GM12878 (cell line): Measurements from ENCODE around the gene PVALEF. TPM values are rescaled to one million over a fixed set of nuclear protein-coding genes. Genes with fewer than 3 reads are reported as not detected.

ENCODE experiments used
- ATAC-seq: fragments of 200-7000 bp; cut with Tn5 transposase; 3 replicates; pipeline ENCODE4 v1.9.1; 2020; ENCODE audit warnings: mild to moderate bottlenecking, moderate library complexity
- BruUV-seq: library from RNA; stranded (reverse); fragments of 400-500 nt; replicated peaks from 2 replicates; lab custom pipeline; 2021; lab: Mats Ljungman, UMichigan
- CTCF ChIA-PET: fragments of 300-600 bp; sonication (Branson Sonifier 250); formaldehyde crosslinking; extraction: SDS; loops from one replicate; lab custom pipeline; 2021; ENCODE audit warnings: inconsistent platforms; lab: Yijun Ruan, JAX
- POLR2A ChIA-PET: fragments of 350-600 bp; formaldehyde crosslinking; extraction: SDS; loops from one replicate; lab custom pipeline; 2021; ENCODE audit warnings: inconsistent platforms; lab: Charles Lee
- RAD21 ChIA-PET: fragments of 300-600 bp; sonication (Branson Sonifier 250); formaldehyde crosslinking; loops from one replicate; lab custom pipeline; 2023; ENCODE audit warnings: antibody characterized with exemption; ENCODE audit not compliant: unreplicated experiment; lab: Charles Lee
- SMC1A ChIA-PET: fragments of 300-600 bp; sonication (Branson Sonifier 250); formaldehyde crosslinking; loops from one replicate; lab custom pipeline; 2023; ENCODE audit not compliant: unreplicated experiment, uncharacterized antibody; lab: Charles Lee
- DNase-seq: peaks from one replicate; pipeline ENCODE4 v3.0.0-alpha.2; 2011; ENCODE audit warnings: low read depth, low spot score
- FAIRE-seq: peaks from 3 replicates; lab custom pipeline; 2011; peaks lifted over from hg19 to GRCh38; lab: Jason Lieb, UNC
- H2AFZ ChIP-seq: 2 replicates; pipeline ENCODE4 v1.6.0; 2011; ENCODE audit warnings: low read depth, low read length, control low read depth; ENCODE audit not compliant: control insufficient read depth
- H3K27ac ChIP-seq: 2 replicates; pipeline ENCODE4 v1.5.1; 2011; ENCODE audit warnings: control low read depth; ENCODE audit not compliant: control insufficient read depth, insufficient read depth
- H3K27me3 ChIP-seq, 2 experiments: replicated peaks in 1 of 2; 2 replicates each; pipeline versions ENCODE4 v1.6.0 to v1.6.1; 2011; ENCODE audit warnings: low read length in 1 of 2; ENCODE audit not compliant: control insufficient read depth in 2 of 2, insufficient read depth in 2 of 2
- H3K36me3 ChIP-seq, 2 experiments: 2 replicates each; pipeline ENCODE4 v1.5.1; 2011; ENCODE audit warnings: low read length in 1 of 2; ENCODE audit not compliant: control insufficient read depth in 2 of 2, insufficient read depth in 2 of 2
- H3K4me1 ChIP-seq: 2 replicates; pipeline ENCODE4 v1.6.1; 2011; ENCODE audit warnings: mild to moderate bottlenecking, low read length, moderate library complexity, mixed read lengths; ENCODE audit not compliant: control insufficient read depth, insufficient read depth
- H3K4me2 ChIP-seq: 2 replicates; pipeline ENCODE4 v1.6.0; 2011; ENCODE audit warnings: control low read depth; ENCODE audit not compliant: control insufficient read depth, insufficient read depth
- H3K4me3 ChIP-seq: fragments of 200-600 bp; sonication (generic); 2 replicates; pipeline ENCODE4 v1.5.1; 2016
- H3K79me2 ChIP-seq: 2 replicates; pipeline ENCODE4 v1.6.0; 2011; ENCODE audit warnings: low read length; ENCODE audit not compliant: control insufficient read depth, insufficient read depth
- H3K9ac ChIP-seq: 2 replicates; pipeline ENCODE4 v1.8.0; 2011; ENCODE audit warnings: low read length, control low read depth, mixed read lengths; ENCODE audit not compliant: control insufficient read depth, insufficient read depth
- H3K9me3 ChIP-seq: replicated peaks from 3 replicates; pipeline ENCODE4 v1.5.1; 2011; ENCODE audit warnings: mild to moderate bottlenecking, low read length; ENCODE audit not compliant: control insufficient read depth, insufficient read depth
- H4K20me1 ChIP-seq: 2 replicates; pipeline ENCODE4 v1.6.0; 2011; ENCODE audit not compliant: control insufficient read depth, insufficient read depth
- CHD2 ChIP-seq: IDR thresholded peaks from 2 replicates; pipeline ENCODE4 v1.6.1; 2011; ENCODE audit warnings: low read depth, low read length, improper control_type of control experiment, borderline replicate concordance
- FOXK2 ChIP-seq: fragments of 450-650 bp; IDR thresholded peaks from 2 replicates; pipeline ENCODE4 v1.6.1; 2017; ENCODE audit warnings: mild to moderate bottlenecking, moderate library complexity
- MEF2A ChIP-seq: IDR thresholded peaks from 2 replicates; pipeline ENCODE4 v1.6.1; 2011; ENCODE audit warnings: low read depth, mild to moderate bottlenecking, low read length, moderate library complexity; ENCODE audit not compliant: insufficient read depth
- MTA2 ChIP-seq: fragments of 450-650 bp; IDR thresholded peaks from 2 replicates; pipeline ENCODE4 v1.6.1; 2016; ENCODE audit warnings: low read depth, mild to moderate bottlenecking, moderate library complexity
- MYB ChIP-seq: fragments of 150-350 bp; IDR thresholded peaks from 2 replicates; pipeline ENCODE4 v1.6.1; 2014; ENCODE audit warnings: mild to moderate bottlenecking, low read depth, low read length, borderline replicate concordance
- NR2C2 ChIP-seq: IDR thresholded peaks from 2 replicates; pipeline ENCODE4 v1.6.1; 2011; ENCODE audit warnings: borderline replicate concordance, low read depth; ENCODE audit not compliant: control insufficient read depth, insufficient read length
- PAX5 ChIP-seq: IDR thresholded peaks from 2 replicates; pipeline ENCODE4 v1.6.1; 2011; ENCODE audit warnings: low read depth, low read length, borderline replicate concordance
- YY1 ChIP-seq: IDR thresholded peaks from 2 replicates; pipeline ENCODE4 v1.6.1; 2011; ENCODE audit warnings: low read depth, mild to moderate bottlenecking, low read length
- WGBS: methylation state at CpG from one replicate; pipeline ENCODE4 v1.1.6; 2016; ENCODE audit warnings: low lambda C conversion rate; ENCODE audit not compliant: insufficient replicate concordance, insufficient coverage; ENCODE audit errors: missing lambda C conversion rate; 5-methylcytosine and 5-hydroxymethylcytosine counted together
- in situ Hi-C: fragments of 300-500 bp; cut with MboI; formaldehyde crosslinking; loops from 9 replicates; pipeline ENCODE4 v1.14.3; 2018; ENCODE audit warnings: mixed read lengths
- intact Hi-C: fragments of 100-400 bp; cut with micrococcal nuclease; formaldehyde crosslinking; loops from one replicate; pipeline ENCODE4 v1.14.2; 2022; ENCODE audit not compliant: unreplicated experiment
- polyA plus RNA-seq, 11 experiments: library from polyadenylated mRNA; depleted of rRNA in 4 of 11; unstranded in 6 of 11; stranded (reverse) in 5 of 11; fragments of >200 nt; fragmentation: Nextera tagmentation in 4 of 11; fragmentation: Illumina TruSeq in 1 of 11; extraction: Ambion mirVana in 4 of 11; extraction: Trizol in 1 of 11; gene quantifications; 1 replicate in 1 of 11; 2 replicates in 10 of 11; pipeline versions ENCODE4 v1.2.1 to v1.2.3, GENCODE V29; 2011 to 2016; ENCODE audit warnings: inconsistent platforms in 2 of 11, missing spikeins in 2 of 11, low read depth in 1 of 11
- total RNA-seq, 4 experiments: library from RNA; depleted of rRNA in 3 of 4; stranded (reverse); fragments of >200 nt in 3 of 4; fragmentation: Illumina TruSeq in 1 of 4; extraction: Trizol in 1 of 4; gene quantifications; 2 replicates each; pipeline versions ENCODE4 v1.2.1 to v1.2.3, GENCODE V29; 2013 to 2021

Gene PVALEF
- total and polyA plus RNA-seq, 10 of the 15 experiments (the other 5 are each of a cell fraction or from before 2014, with no cell fraction given), result not detected

DNA sequence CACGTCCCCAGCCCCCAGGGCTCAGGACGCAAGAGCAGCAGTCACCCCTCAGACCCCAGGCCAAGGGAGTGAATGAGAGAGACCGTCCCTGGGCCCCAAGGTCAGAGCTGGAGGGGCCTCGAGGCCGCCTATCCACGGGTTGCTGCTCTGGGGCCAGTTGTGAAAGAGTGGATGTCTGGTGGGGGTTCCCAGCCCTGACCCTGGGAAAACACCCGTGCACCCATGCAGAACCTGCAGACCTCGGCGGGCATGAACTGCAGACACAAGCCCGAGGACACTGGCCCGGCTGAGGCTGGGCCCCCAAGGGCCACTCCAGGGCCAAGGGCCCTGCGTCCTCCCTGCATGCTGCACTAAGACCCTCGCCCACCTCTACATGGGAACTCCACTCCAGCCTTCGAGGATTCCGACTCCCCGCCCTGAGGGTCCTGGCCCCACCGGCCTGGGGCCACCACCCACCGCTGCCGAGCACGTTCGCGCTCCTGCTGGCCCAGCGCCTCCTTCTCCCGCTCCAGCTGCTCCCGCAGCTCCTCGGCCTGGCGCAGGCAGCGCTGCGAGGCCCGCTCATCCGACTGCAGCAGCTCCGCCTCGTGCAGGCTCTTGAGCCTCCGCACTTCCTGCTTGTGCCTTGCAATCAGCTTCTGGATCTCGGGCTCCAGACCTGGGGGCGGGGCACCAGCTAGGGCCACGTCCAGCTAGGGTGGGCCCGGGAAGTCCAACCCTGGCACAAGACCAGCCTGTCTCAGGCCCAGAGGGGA is 28.3 kb downstream of the PVALEF start:
- TF ChIP-seq MYB, result no peak
- TF ChIP-seq MEF2A, result no peak
- TF ChIP-seq CHD2, result no peak
- no peak for TF ChIP-seq MTA2
- no peak for TF ChIP-seq NR2C2
- TF ChIP-seq YY1, result no peak
- 0 out of 2 replicates have a peak, but pooled peaks have one; percentile 51 for TF ChIP-seq PAX5
- TF ChIP-seq FOXK2, result no peak
- RAD21 ChIA-PET, result no interaction called here
- no peak overlapping the region for H2AFZ ChIP-seq
- CTCF ChIA-PET, result no interaction called here
- no TSS peak for BruUV-seq
- SMC1A ChIA-PET, result no interaction called here
- H3K9ac ChIP-seq, result no peak overlapping the region
- H3K27ac ChIP-seq, result no peak overlapping the region
- H3K4me2 ChIP-seq, result no peak overlapping the region
- WGBS, result 68% methylated on average over 31 of the region's 38 CpGs
- DNase-seq, result no peak
- no peak overlapping the region for H3K4me3 ChIP-seq
- intact Hi-C loops (no loop called here), in situ Hi-C loops (no loop called here)
- no peaks in the 10 kb centered on the region for H3K79me2 ChIP-seq
- H3K9me3 ChIP-seq, result no peaks in the 10 kb centered on the region
- H3K27me3 ChIP-seq, result no peaks in the 10 kb centered on the region
- FAIRE-seq, result no peak
- no peaks in the 10 kb centered on the region for H4K20me1 ChIP-seq
- H3K36me3 ChIP-seq, result peaks cover 0 to 5% of the 10 kb centered on the region in 2 experiments; a peak in 2 of 4 replicates
- POLR2A ChIA-PET, result no interaction called here
- peak; percentile 83 for ATAC-seq
- peaks cover 3% of the 10 kb centered on the region; the same call in 1 of the 2 replicates for H3K4me1 ChIP-seq
